HG02884 (cell line): ENCODE data around the gene SEC23A.
"Not testable (repeated sequence)": the region's sequence is repeated elsewhere in the genome, so short reads cannot be mapped to it uniquely, and the experiment has no call there.

Source experiments
- ATAC-seq: cut with Tn5 transposase; IDR thresholded peaks from one replicate; pipeline ENCODE4 v1.9.1; 2021; ENCODE audit warnings: mild to moderate bottlenecking, moderate library complexity; ENCODE audit not compliant: unreplicated experiment

The SEC23A gene

GRCh38 chr14:39102969-39103957 lies at the start of gene SEC23A:
SEC23A (minus strand) TSS chr14:39103235; CDS start chr14:39096118, 7,117 bp downstream.
- peak; percentile 88 for ATAC-seq

GRCh38 chr14:39145266-39145966 lies 42.4 kb upstream of the SEC23A start:
- no peak for ATAC-seq

GRCh38 chr14:39143226-39143625 lies 40.2 kb upstream of the SEC23A start:
- not testable (repeated sequence) for ATAC-seq

GRCh38 chr14:39141623-39142022 lies 38.6 kb upstream of the SEC23A start:
- not testable (repeated sequence) for ATAC-seq

- no peak for ATAC-seq
Measured at GRCh38 chr14:39140170-39140569, 37.1 kb upstream of the SEC23A start.

- ATAC-seq: no peak
Measured at GRCh38 chr14:39138440-39138839, 35.4 kb upstream of the SEC23A start.

- not testable (repeated sequence) for ATAC-seq
Measured at GRCh38 chr14:39137835-39138234, 34.8 kb upstream of the SEC23A start.

GRCh38 chr14:39122330-39123138 lies 19.5 kb upstream of the SEC23A start:
- ATAC-seq: no peak

- ATAC-seq: peak; percentile 84
Measured at GRCh38 chr14:39114073-39114838, 11.2 kb upstream of the SEC23A start, which contains the start of gene GEMIN2. GEMIN2 (plus strand) TSS chr14:39114323; CDS start chr14:39114339, 16 bp downstream.

- ATAC-seq: no peak
Measured at GRCh38 chr14:39113685-39114072, 10.6 kb upstream of the SEC23A start.

- no peak for ATAC-seq
Measured at GRCh38 chr14:39109893-39110715, 7.1 kb upstream of the SEC23A start.

- ATAC-seq: no peak
Measured at GRCh38 chr14:39108791-39109190, 5.8 kb upstream of the SEC23A start.

- peak; percentile 21 for ATAC-seq
Measured at GRCh38 chr14:39107591-39107996, 4.6 kb upstream of the SEC23A start.

GRCh38 chr14:39104078-39104801 lies 1.2 kb upstream of the SEC23A start:
- not testable (repeated sequence) for ATAC-seq

GRCh38 chr14:39102265-39102968 lies 618 bp downstream of the SEC23A start:
- ATAC-seq: peak; percentile 4

- ATAC-seq: no peak
Measured at GRCh38 chr14:39099748-39100147, 3.3 kb downstream of the SEC23A start.

GRCh38 chr14:39099215-39099614 lies 3.8 kb downstream of the SEC23A start:
- ATAC-seq: not testable (repeated sequence)

GRCh38 chr14:39097159-39097558 lies 5.9 kb downstream of the SEC23A start:
- ATAC-seq: peak; percentile 53
